ENCODE results near the gene LYPD3. TPM values are rescaled to one million over a fixed set of nuclear protein-coding genes. Genes with fewer than 3 reads are reported as not detected.
A peak's percentile ranks its signal among the peaks of the same experiment; 100 is the strongest.
"Not testable (repeated sequence)": the region's sequence is repeated elsewhere in the genome, so short reads cannot be mapped to it uniquely, and the experiment has no call there.

LYPD3 gene
- total RNA-seq, 2 donors from 2014 or later: 5.1 to 7.4 TPM

DNA sequence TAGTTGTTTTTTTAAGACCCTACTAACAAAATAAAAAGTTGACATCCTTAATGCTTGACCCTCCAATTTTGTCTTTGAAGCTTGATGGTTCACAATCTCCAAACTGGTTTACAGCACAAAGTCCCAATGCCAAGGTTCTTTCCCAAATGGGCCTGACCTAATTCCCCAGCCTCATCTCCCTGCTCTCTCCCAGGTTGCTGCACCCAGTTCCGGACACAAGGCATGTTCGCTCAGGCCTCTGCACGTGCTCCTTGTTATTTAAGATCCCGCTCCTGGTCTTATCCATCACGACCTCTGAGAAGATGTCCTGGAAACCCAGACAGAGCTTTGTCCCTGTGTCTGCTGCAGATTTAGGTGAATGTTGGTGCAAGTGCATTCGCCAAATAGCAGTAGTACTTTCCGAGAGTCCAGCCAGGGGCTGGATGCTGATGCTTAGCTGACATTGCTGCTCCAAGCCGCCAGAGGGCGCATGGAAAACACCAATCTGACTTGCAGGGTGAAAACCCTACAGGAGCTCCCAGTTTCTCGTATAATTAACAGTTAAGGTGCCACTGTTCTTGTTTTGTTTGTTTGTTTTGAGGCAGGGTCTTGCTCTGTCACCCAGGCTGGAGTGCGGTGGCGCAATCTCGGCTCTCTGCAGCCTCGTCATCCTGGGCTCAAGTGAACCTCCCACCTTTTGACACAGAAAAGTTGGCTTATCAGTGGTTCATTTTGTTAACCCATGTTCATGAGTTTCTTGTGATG, 18.5 kb downstream of the LYPD3 start:
- ATAC-seq (peak; percentile 84), DNase-seq (peak; percentile 64 to 78 (median 67))
- Mint-ChIP-seq H3K27ac (no peak overlapping the region), H3K36me3 (ENCODE audit: low read depth) (no peaks in the 10 kb centered on the region), H3K4me3 (no peak overlapping the region), H3K4me1 (peaks cover 20% of the 10 kb centered on the region), H3K27me3 (no peaks in the 10 kb centered on the region)
- no peaks in the 10 kb centered on the region for H3K9me3 ChIP-seq (ENCODE audit: control insufficient read depth, low read length, poor library complexity, severe bottlenecking)

DNA sequence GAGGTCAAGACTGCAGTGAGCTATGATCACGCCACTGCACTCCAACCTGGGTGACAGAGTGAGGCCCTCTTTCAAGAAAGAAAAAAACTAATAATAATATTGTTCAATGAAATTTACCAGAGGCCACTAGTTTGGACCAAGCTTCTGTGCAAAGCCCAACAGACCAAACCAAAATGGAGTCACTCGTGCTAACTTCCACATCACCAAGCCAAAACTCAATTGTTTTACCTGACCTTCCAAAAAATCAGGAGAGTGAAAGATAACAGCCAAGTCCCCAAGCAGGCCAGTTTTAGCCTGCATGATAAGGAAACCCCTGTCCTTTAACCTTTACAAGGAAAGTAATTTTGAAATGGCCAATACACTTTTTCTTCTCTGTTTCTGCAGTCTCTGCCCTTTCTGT, 20.0 kb downstream of the LYPD3 start:
- no peak overlapping the region for H3K4me3 Mint-ChIP-seq

DNA sequence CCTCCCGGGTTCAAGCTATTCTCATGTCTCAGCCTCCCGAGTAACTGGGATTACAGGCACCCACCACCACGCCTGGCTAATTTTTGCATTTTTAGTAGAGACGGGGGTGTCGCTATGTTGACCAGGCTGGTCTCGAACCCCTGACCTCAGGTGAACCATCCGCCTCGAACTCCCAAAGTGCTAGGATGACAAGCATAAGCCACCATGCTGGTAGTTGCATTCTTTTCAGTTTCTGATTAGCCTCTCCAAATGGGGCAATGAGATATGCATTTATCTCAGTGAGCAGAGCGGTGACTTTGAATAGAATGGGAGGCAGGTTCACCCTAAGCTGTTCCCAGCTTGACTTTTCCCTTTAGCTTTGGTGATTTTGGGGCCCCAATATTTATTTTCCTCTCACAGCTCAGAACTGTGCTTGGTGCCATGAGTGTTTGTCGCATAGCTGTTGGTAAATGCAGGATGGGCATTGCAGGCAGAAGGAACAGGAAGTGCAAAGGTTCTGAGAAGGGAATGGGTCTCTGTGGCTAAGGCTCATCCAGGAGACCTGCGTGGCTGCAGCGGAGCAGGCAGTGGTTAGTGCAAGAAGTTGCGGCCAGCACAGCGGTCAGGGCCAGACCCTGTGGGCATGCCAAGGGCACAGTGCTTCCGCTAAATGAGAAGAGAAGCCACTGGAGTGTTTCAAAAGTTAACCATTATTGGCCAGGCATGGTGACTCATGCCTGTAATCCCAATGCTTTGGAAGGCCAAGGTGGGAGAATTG, 20.7 kb downstream of the LYPD3 start:
- Mint-ChIP-seq H3K4me3 (no peak overlapping the region), H3K4me1 (peaks cover 20% of the 10 kb centered on the region), H3K27me3 (no peaks in the 10 kb centered on the region), H3K27ac (peak overlapping the region; percentile 73), H3K36me3 (ENCODE audit: low read depth) (no peaks in the 10 kb centered on the region)
- no peak for DNase-seq
- H3K9me3 ChIP-seq (ENCODE audit: control insufficient read depth, low read length, poor library complexity, severe bottlenecking): no peaks in the 10 kb centered on the region
- ATAC-seq: no peak

More for the DNA sequence above, 20.0 kb downstream of the LYPD3 start:
- DNase-seq (no peak), ATAC-seq (no peak)
- no peaks in the 10 kb centered on the region for H3K27me3 Mint-ChIP-seq
- no peaks in the 10 kb centered on the region for H3K36me3 Mint-ChIP-seq (ENCODE audit: low read depth)
- H3K4me1 Mint-ChIP-seq: peaks cover 18% of the 10 kb centered on the region
- peak overlapping the region; percentile 73 for H3K27ac Mint-ChIP-seq
- H3K9me3 ChIP-seq (ENCODE audit: control insufficient read depth, low read length, poor library complexity, severe bottlenecking): no peaks in the 10 kb centered on the region

DNA sequence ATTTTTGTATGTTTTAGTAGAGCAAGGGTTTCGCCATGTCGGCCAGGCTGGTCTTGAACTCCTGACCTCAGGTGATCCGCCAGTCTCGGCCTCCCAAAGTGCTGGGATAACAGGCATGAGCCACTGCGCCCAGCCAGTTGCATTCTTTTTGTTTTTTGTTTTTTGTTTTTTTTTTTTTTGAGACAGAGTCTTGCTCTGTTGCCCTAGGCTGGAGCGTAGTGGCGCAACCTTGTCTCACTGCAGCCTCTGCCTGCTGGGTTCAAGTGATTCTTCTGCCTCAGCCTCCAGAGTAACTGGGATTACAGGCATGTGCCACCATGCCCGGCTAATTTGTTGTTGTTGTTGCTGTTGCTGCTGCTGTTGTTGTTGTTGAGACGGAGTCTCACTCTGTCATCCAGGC, 21.3 kb downstream of the LYPD3 start:
- H3K27ac Mint-ChIP-seq: peak overlapping the region; percentile 73

DNA sequence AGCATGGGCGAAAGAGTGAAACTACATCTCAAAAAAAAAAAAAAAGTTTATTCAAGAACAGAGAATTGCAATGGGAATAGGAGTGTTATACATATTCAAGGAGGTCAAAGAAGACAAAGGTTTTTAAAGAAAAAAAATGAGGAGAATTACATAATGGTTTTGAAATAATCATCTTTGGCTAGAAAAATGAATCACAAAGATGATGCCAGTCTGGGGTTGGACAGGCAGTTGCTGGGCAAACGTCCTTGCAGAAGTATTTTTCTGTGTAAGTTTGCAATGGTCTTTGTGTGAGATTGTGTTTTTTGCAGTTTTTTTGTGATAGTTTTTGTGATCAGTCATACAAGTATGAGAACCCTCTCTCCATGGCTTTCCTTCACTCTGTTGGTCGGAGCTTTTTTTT, 23.7 kb downstream of the LYPD3 start:
- no peak overlapping the region for H3K4me3 Mint-ChIP-seq
- peaks cover 33% of the 10 kb centered on the region for H3K4me1 Mint-ChIP-seq
- no peaks in the 10 kb centered on the region for H3K9me3 ChIP-seq (ENCODE audit: control insufficient read depth, low read length, poor library complexity, severe bottlenecking)
- no peaks in the 10 kb centered on the region for H3K27me3 Mint-ChIP-seq
- DNase-seq: no peak
- H3K27ac Mint-ChIP-seq: peak overlapping the region; percentile 72
- H3K36me3 Mint-ChIP-seq (ENCODE audit: low read depth): no peaks in the 10 kb centered on the region
- ATAC-seq: no peak

More for the DNA sequence above, 21.3 kb downstream of the LYPD3 start:
- not testable (repeated sequence) for DNase-seq; H3K9me3 ChIP-seq (ENCODE audit: control insufficient read depth, low read length, poor library complexity, severe bottlenecking); H3K27me3 Mint-ChIP-seq; H3K36me3 Mint-ChIP-seq (ENCODE audit: low read depth); ATAC-seq; H3K4me3 Mint-ChIP-seq
- H3K4me1 Mint-ChIP-seq: peaks cover 21% of the 10 kb centered on the region

DNA sequence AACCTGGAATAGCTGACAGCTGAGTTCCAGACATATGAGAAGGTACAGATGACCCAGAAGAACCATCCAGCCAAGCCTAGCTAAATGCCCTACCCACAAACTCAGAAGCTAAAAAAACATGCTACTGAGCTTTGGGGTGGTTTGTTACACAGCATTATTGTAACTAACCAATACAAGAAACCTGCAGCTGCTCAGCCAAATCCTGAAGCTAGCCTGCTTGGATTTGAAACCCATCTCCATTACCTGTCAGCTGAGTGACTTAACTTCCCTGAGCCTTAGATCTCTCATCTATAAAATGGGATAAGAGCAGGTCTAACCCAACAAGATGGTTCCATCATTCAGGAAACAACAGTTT, 25.7 kb downstream of the LYPD3 start:
- no peak for DNase-seq
- H3K9me3 ChIP-seq (ENCODE audit: control insufficient read depth, low read length, poor library complexity, severe bottlenecking): no peaks in the 10 kb centered on the region
- H3K4me3 Mint-ChIP-seq: no peak overlapping the region
- no peaks in the 10 kb centered on the region for H3K27me3 Mint-ChIP-seq
- ATAC-seq: no peak
- H3K36me3 Mint-ChIP-seq (ENCODE audit: low read depth): no peaks in the 10 kb centered on the region
- peak overlapping the region; percentile 96 for H3K27ac Mint-ChIP-seq
- H3K4me1 Mint-ChIP-seq: peaks cover 34% of the 10 kb centered on the region

DNA sequence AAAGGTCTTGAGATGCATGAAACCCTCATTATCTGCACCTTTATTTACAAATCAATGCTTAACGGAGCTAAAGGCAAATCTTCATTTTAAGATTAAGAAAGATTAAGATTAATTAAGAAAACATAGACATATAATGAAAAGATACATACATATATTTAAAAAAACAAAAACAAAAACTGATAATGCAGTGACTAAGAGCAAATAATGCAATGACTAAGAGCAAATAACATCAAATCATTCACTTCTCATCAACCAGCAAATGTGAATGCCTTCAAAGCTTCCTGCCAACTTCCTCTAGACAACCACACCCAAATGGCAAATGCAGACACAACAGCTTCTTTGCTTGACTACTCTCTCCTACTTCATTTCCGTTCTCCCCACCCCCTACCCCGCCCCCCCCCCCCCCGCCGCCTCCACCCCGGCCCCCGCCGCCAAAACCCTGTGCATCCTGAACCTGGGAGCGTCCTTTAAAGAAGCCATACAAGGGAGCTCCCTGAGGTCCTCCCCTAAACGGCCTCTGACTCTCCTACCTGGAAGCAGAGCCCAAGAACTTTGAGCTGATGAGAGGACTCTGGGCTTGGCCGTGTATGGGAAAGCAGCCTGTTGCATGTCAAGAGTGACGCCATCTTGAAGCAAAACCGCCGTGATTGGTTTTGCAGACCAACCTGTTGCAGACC, 26.2 kb downstream of the LYPD3 start:
- Mint-ChIP-seq H3K4me1 (peaks cover 34% of the 10 kb centered on the region), H3K27me3 (no peaks in the 10 kb centered on the region), H3K4me3 (peak overlapping the region; percentile 13), H3K27ac (peak overlapping the region; percentile 96), H3K36me3 (ENCODE audit: low read depth) (no peaks in the 10 kb centered on the region)
- ATAC-seq (peak; percentile 97), DNase-seq (peak; percentile 11 to 39 (median 15))
- no peaks in the 10 kb centered on the region for H3K9me3 ChIP-seq (ENCODE audit: control insufficient read depth, low read length, poor library complexity, severe bottlenecking)

DNA sequence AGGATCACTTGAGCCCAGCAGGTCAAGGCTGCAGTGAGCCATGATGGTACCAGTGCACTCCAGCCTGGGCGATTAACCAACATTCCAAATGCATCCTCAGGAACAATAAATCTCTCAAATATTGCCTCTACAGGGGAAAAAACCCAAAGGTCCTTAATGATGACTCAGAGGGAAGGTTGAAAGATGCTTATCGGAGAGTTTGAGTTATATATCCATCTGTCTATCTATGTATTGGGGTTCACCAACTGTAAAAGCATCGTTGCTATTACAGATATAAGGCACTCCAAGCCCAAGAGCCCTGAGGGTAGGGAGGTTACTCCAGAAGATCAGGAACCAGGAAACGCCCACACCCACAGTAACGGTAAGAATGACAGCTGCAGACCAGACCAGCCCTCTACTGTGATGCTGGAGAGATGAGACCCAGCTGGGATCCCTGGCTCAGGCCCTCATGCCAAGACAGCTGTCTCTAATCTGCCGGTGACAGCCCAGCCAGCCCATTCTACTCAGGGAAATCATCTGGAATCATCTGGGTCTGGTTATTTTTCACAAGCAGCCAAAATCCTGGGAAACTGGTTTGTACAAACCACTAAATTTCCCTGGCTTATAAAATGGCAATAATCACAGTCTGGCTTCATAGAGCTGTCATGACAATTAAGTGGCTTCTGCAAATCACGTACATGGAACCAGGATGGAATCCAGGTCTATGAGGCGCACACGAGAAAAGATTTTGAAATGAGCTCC, 26.9 kb downstream of the LYPD3 start:
- peak; percentile 33 for ATAC-seq
- no peaks in the 10 kb centered on the region for H3K36me3 Mint-ChIP-seq (ENCODE audit: low read depth)
- peak overlapping the region; percentile 96 for H3K27ac Mint-ChIP-seq
- DNase-seq: no peak
- H3K9me3 ChIP-seq (ENCODE audit: control insufficient read depth, low read length, poor library complexity, severe bottlenecking): no peaks in the 10 kb centered on the region
- H3K27me3 Mint-ChIP-seq: no peaks in the 10 kb centered on the region
- peaks cover 30% of the 10 kb centered on the region for H3K4me1 Mint-ChIP-seq
- peak overlapping the region; percentile 13 for H3K4me3 Mint-ChIP-seq

DNA sequence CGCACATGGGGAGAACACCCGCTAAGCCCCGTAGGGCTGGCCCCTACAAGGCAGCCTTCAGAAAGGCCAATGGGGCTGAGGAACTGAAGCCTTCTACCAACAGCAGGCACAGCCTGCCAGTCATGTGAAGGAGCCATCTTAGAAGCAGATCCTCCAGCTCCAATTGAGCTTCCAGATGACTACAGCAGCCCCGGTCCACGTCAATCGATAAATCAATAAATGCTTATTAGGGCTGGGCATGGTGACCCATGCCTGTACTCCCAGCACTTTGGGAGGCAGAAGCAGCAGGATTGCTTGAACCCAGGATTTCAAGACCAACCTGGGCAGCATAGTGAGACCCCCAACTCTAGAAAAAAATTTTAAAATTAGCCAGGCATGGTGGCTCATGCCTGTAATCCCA, 27.7 kb downstream of the LYPD3 start:
- peak overlapping the region; percentile 55 for H3K4me3 Mint-ChIP-seq
- H3K27me3 Mint-ChIP-seq: no peaks in the 10 kb centered on the region
- peaks cover 34% of the 10 kb centered on the region for H3K4me1 Mint-ChIP-seq
- H3K27ac Mint-ChIP-seq: peak overlapping the region; percentile 96
- no peaks in the 10 kb centered on the region for H3K9me3 ChIP-seq (ENCODE audit: control insufficient read depth, low read length, poor library complexity, severe bottlenecking)
- DNase-seq: no peak
- no peaks in the 10 kb centered on the region for H3K36me3 Mint-ChIP-seq (ENCODE audit: low read depth)
- ATAC-seq: no peak

DNA sequence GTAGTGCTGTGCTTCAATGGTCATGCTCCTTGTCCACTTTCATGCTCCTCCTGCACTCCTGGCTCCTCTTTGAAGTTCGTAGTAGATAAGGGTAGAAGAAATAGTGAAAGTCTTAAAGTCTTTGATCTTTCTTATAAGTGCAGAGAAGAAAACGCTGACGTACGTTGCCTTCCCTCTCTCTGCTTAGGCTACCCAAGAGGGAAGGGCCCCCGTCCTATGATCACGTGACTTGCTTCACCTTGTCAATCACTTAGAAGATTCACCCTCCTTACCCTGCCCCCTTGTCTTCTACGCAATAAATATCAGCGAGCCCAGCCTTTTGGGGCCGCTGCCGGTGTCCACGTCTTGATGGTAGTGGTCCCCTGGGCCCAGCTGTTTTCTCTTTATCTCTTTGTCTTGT, 28.1 kb downstream of the LYPD3 start:
- H3K9me3 ChIP-seq (ENCODE audit: control insufficient read depth, low read length, poor library complexity, severe bottlenecking); H3K4me3 Mint-ChIP-seq; ATAC-seq; H3K36me3 Mint-ChIP-seq (ENCODE audit: low read depth); H3K27me3 Mint-ChIP-seq; DNase-seq: not testable (repeated sequence)
- Mint-ChIP-seq H3K4me1 (peaks cover 34% of the 10 kb centered on the region), H3K27ac (peak overlapping the region; percentile 96)

DNA sequence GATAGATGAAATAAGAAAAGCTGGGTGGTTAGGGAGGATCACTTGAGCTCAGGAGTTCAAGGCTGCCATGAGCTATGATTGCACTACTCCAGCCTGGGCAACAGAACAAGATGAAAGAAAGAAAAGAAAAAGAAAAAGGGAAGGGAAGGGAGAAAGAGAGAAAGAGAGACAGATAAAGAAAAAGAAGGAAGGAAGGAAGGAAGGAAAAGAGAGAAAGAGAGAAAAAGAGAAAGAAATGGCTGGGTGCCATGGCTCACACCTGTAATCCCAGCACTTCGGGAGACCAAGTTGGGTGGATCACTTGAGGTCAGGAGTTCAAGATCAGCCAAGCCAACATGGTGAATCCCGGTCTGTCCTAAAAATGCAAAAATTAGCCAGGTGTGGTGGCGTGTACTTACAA, 29.6 kb downstream of the LYPD3 start:
- Mint-ChIP-seq H3K4me3 (no peak overlapping the region), H3K36me3 (ENCODE audit: low read depth) (no peaks in the 10 kb centered on the region), H3K4me1 (peaks cover 34% of the 10 kb centered on the region), H3K27ac (peak overlapping the region; percentile 96), H3K27me3 (no peaks in the 10 kb centered on the region)
- DNase-seq: no peak
- no peaks in the 10 kb centered on the region for H3K9me3 ChIP-seq (ENCODE audit: control insufficient read depth, low read length, poor library complexity, severe bottlenecking)
- ATAC-seq: no peak

DNA sequence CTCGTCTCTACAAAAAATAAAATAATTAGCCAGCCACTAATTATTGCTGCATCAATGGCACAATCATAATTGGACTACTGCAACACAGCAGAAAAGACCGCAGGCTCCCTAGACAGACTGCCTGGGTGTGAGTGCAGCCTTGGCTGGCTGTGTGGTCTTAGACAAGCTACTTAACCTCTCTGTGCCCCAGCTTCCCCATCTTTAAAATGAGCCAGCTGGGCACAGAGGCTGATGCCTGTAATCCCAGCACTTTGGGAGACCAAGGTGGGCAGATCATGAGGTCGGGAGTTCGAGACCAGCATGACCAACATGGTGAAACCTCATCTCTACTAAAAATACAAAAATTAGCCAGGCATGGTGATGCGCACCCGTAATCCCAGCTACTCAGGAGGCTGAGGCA, 31.7 kb downstream of the LYPD3 start:
- no peaks in the 10 kb centered on the region for H3K27me3 Mint-ChIP-seq
- DNase-seq: no peak
- peaks cover 26% of the 10 kb centered on the region for H3K4me1 Mint-ChIP-seq
- no peak overlapping the region for H3K27ac Mint-ChIP-seq
- ATAC-seq: no peak
- H3K9me3 ChIP-seq (ENCODE audit: control insufficient read depth, low read length, poor library complexity, severe bottlenecking): no peaks in the 10 kb centered on the region
- no peak overlapping the region for H3K4me3 Mint-ChIP-seq
- H3K36me3 Mint-ChIP-seq (ENCODE audit: low read depth): no peaks in the 10 kb centered on the region

DNA sequence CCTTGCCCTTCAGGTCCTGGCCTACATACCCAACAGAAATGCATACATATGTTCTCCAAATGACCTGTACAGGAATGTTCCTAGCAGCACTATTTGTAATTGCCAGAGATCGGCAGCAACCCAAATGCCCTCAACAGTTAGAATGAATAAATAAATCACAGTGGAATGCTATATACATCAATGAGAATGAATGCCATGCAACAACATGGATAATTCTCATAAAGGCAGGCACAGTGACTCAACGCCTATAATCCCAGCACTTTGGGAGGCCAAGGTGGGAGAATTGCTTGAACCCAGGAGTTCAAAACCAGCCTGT, 32.1 kb downstream of the LYPD3 start:
- no peaks in the 10 kb centered on the region for H3K27me3 Mint-ChIP-seq
- no peaks in the 10 kb centered on the region for H3K9me3 ChIP-seq (ENCODE audit: control insufficient read depth, low read length, poor library complexity, severe bottlenecking)
- ATAC-seq (no peak), DNase-seq (no peak)
- no peaks in the 10 kb centered on the region for H3K36me3 Mint-ChIP-seq (ENCODE audit: low read depth)
- H3K27ac Mint-ChIP-seq: peak overlapping the region; percentile 82
- no peak overlapping the region for H3K4me3 Mint-ChIP-seq
- peaks cover 23% of the 10 kb centered on the region for H3K4me1 Mint-ChIP-seq
